Hematopoietic multipotent progenitor cell treated with erythropoietin and hydrocortisone succinate and interleukin-3 and kit ligand, for 8 days (in vitro differentiated cells): Measurements from ENCODE around the gene MTTP.

Experiments
- DNase-seq: peaks from one replicate; pipeline ENCODE4 v3.0.0-alpha.2; 2015

The MTTP gene

GRCh38 chr4:99670409-99671073, 95.9 kb downstream of the MTTP start:
- peak; percentile 46 for DNase-seq
